Upper lobe of left lung (tissue), 4 donors: ENCODE measurements around the gene TACC2.

ENCODE experiments used
- POLR2A ChIP-seq, 4 donors: fragments of 450-650 bp; IDR thresholded peaks; one replicate each; pipeline ENCODE4 v1.5.1; 2016 to 2017; ENCODE audit warnings: antibody characterized with exemption in 4 of 4, mild to moderate bottlenecking in 2 of 4
- TF ChIP-seq, protein P1 (sequence below), 6 experiments: fragments of 450-650 bp in 4 of 6; fragments of 200-600 bp in 2 of 6; sonication (generic) in 2 of 6; IDR thresholded peaks; one replicate each; pipeline ENCODE4 v1.5.1; 2016 to 2019; ENCODE audit warnings: antibody characterized with exemption in 6 of 6

DNA sequence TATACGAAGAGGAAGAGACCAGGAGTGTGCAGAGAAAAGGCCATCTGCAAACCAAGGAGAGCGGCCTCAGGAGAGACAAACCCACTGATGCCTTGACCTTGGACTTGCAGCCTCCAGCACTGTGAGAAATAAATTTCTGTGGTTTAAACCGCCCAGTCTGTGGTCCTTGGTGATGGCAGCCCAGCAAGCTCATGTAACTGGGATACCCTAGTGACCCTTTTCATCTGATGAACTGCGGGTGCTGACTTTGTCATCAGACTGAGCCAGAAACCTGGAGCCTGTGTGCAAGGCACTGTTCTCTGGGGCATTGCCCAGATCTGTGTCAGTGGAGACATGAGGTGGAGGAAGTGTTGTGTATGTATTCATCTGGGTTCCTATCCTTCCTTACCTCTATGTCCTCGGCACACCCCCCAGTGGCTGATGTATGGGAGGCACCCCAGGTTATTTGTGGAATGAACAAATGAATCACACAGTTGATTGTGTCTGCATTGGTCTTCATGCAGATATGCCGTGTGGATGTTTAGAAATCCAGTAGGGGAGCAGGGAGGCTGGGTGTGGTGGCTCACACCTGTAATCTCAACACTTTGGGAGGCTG lies 217.6 kb downstream of the TACC2 start:
- TF ChIP-seq, protein P1, sequence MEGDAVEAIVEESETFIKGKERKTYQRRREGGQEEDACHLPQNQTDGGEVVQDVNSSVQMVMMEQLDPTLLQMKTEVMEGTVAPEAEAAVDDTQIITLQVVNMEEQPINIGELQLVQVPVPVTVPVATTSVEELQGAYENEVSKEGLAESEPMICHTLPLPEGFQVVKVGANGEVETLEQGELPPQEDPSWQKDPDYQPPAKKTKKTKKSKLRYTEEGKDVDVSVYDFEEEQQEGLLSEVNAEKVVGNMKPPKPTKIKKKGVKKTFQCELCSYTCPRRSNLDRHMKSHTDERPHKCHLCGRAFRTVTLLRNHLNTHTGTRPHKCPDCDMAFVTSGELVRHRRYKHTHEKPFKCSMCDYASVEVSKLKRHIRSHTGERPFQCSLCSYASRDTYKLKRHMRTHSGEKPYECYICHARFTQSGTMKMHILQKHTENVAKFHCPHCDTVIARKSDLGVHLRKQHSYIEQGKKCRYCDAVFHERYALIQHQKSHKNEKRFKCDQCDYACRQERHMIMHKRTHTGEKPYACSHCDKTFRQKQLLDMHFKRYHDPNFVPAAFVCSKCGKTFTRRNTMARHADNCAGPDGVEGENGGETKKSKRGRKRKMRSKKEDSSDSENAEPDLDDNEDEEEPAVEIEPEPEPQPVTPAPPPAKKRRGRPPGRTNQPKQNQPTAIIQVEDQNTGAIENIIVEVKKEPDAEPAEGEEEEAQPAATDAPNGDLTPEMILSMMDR (IDR thresholded peaks at IDR 0.05) = no peak
- TF ChIP-seq POLR2A (IDR thresholded peaks at IDR 0.05) = no peak
